ENCODE results near the gene ARHGEF38.

The ARHGEF38 gene

GRCh38 chr4:105591573-105591972 is 39.2 kb downstream of the ARHGEF38 start:
- H4K8ac ChIP-seq (ENCODE audit: low read depth, low read length): no peak overlapping the region
- H2BK120ac ChIP-seq (ENCODE audit: low read depth, low read length): no peak overlapping the region
- no peak overlapping the region for H3K9ac ChIP-seq (ENCODE audit: low read depth, low read length, poor library complexity)
- no peak overlapping the region for H3K14ac ChIP-seq (ENCODE audit: low read length)
- no peak overlapping the region for H3K4me2 ChIP-seq (ENCODE audit: insufficient read depth, low read length, poor library complexity, severe bottlenecking)
- no peaks in the 10 kb centered on the region for H3K4me1 ChIP-seq (ENCODE audit: control insufficient read depth in 2 of 2, insufficient read depth in 1 of 2, low read depth in 1 of 2, low read length in 2 of 2)
- H2BK15ac ChIP-seq (ENCODE audit: low read length): no peak overlapping the region
- H3K36me3 ChIP-seq (replicated peaks in 1 of 2; ENCODE audit: control insufficient read depth in 2 of 2, insufficient read depth in 2 of 2, low read length in 2 of 2): no peaks in the 10 kb centered on the region
- peaks cover 0 to 13% (median 0%) of the 10 kb centered on the region in 3 experiments for H3K27me3 ChIP-seq (ENCODE audit: control insufficient read depth in 3 of 3, insufficient read depth in 3 of 3, low read depth in 1 of 3, low read length in 3 of 3)
- no peak overlapping the region for H2AFZ ChIP-seq (ENCODE audit: low read length)
- H4K91ac ChIP-seq (ENCODE audit: low read depth, low read length, poor library complexity): no peak overlapping the region
- H3K4ac ChIP-seq (ENCODE audit: low read length): no peak overlapping the region
- no peaks in the 10 kb centered on the region for H3K79me1 ChIP-seq (ENCODE audit: low read depth, low read length)
- no CpG with 5 or more reads among the region's 3 CpGs for WGBS, 2 donors (ENCODE audit: extremely low coverage in 2 of 2, insufficient read length in 2 of 2, insufficient replicate concordance in 1 of 2)
- H3K18ac ChIP-seq (ENCODE audit: low read length): no peak overlapping the region
- H2BK5ac ChIP-seq (ENCODE audit: low read length): no peak overlapping the region
- no peak overlapping the region for H2BK12ac ChIP-seq (ENCODE audit: low read length)
- no peak overlapping the region for H3K23ac ChIP-seq (ENCODE audit: low read depth, low read length, poor library complexity)
- DNase-seq (ENCODE audit: low spot score): no peak
- H3K27ac ChIP-seq (replicated peaks; ENCODE audit: low read length): no peak overlapping the region
- no peak overlapping the region for H2AK5ac ChIP-seq (ENCODE audit: low read depth, low read length)
- no peak overlapping the region for H3K4me3 ChIP-seq (ENCODE audit: low read length in 2 of 2)
- no peaks in the 10 kb centered on the region for H3K9me3 ChIP-seq (replicated peaks in 1 of 2; ENCODE audit: control insufficient read depth in 2 of 2, insufficient read depth in 1 of 2, low read depth in 1 of 2, low read length in 2 of 2)

DNA sequence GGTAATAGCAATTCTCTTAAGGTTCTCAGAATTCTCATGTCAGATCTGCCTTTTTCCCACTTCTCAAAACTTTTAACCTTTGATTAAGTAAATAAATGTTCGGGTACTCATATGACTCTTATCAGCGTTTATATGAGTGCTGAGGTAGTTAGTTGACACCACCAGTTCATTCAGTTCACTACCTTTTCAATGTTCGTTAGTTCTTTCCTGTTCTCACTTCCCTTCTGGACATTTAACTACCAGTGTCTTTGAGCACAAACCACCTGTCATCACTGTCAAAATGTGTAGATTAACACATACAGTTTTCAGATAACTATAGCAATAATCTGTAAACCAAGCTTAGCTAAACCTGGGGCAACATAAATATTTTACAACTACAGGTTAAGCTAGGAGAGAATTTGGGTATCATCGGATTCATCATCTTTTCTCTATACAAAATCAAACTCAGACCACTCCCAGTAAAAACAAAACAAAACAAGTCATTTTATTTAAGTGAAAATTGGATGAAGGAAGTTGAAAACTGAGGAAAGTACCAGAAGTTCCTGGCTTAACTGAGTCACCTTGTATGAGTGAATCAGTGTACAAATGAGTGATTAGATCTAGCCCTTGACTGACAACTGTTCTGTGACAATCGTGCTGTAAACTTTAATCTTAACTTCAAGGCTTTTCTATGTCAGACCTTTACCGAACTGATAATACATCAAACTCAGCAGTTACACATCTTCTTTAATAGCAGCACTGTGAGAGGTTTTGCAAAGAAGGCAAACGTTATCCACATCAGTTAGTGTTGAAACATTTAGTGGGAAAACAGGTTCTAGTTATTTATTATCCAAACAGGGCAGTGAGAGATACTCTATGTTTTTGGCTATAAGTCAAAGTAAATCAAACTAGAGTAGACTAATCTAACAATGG is 41.9 kb downstream of the ARHGEF38 start:
- no peak overlapping the region for H4K91ac ChIP-seq (ENCODE audit: low read depth, low read length, poor library complexity)
- no peak overlapping the region for H3K23ac ChIP-seq (ENCODE audit: low read depth, low read length, poor library complexity)
- WGBS, 2 donors (ENCODE audit: extremely low coverage in 2 of 2, insufficient read length in 2 of 2, insufficient replicate concordance in 1 of 2): no CpG with 5 or more reads among the region's 7 CpGs
- H3K27me3 ChIP-seq (ENCODE audit: control insufficient read depth in 3 of 3, insufficient read depth in 3 of 3, low read depth in 1 of 3, low read length in 3 of 3): peaks cover 0 to 23% (median 0%) of the 10 kb centered on the region in 3 experiments
- no peak overlapping the region for H3K4ac ChIP-seq (ENCODE audit: low read length)
- no peak overlapping the region for H2AK5ac ChIP-seq (ENCODE audit: low read depth, low read length)
- no peak overlapping the region for H3K9ac ChIP-seq (ENCODE audit: low read depth, low read length, poor library complexity)
- no peak overlapping the region for H3K27ac ChIP-seq (replicated peaks; ENCODE audit: low read length)
- H2BK120ac ChIP-seq (ENCODE audit: low read depth, low read length): no peak overlapping the region
- no peaks in the 10 kb centered on the region for H3K36me3 ChIP-seq (replicated peaks in 1 of 2; ENCODE audit: control insufficient read depth in 2 of 2, insufficient read depth in 2 of 2, low read length in 2 of 2)
- H3K4me3 ChIP-seq (ENCODE audit: low read length in 2 of 2): no peak overlapping the region
- no peak overlapping the region for H3K18ac ChIP-seq (ENCODE audit: low read length)
- H2BK12ac ChIP-seq (ENCODE audit: low read length): no peak overlapping the region
- H2AFZ ChIP-seq (ENCODE audit: low read length): no peak overlapping the region
- no peaks in the 10 kb centered on the region for H3K9me3 ChIP-seq (replicated peaks in 1 of 2; ENCODE audit: control insufficient read depth in 2 of 2, insufficient read depth in 1 of 2, low read depth in 1 of 2, low read length in 2 of 2)
- H2BK5ac ChIP-seq (ENCODE audit: low read length): no peak overlapping the region
- no peaks in the 10 kb centered on the region for H3K79me1 ChIP-seq (ENCODE audit: low read depth, low read length)
- no peak overlapping the region for H4K8ac ChIP-seq (ENCODE audit: low read depth, low read length)
- no peak overlapping the region for H3K4me2 ChIP-seq (ENCODE audit: insufficient read depth, low read length, poor library complexity, severe bottlenecking)
- no peak overlapping the region for H2BK15ac ChIP-seq (ENCODE audit: low read length)
- H3K14ac ChIP-seq (ENCODE audit: low read length): no peak overlapping the region
- no peaks in the 10 kb centered on the region for H3K4me1 ChIP-seq (ENCODE audit: control insufficient read depth in 2 of 2, insufficient read depth in 1 of 2, low read depth in 1 of 2, low read length in 2 of 2)
- DNase-seq (ENCODE audit: low spot score): no peak

DNA sequence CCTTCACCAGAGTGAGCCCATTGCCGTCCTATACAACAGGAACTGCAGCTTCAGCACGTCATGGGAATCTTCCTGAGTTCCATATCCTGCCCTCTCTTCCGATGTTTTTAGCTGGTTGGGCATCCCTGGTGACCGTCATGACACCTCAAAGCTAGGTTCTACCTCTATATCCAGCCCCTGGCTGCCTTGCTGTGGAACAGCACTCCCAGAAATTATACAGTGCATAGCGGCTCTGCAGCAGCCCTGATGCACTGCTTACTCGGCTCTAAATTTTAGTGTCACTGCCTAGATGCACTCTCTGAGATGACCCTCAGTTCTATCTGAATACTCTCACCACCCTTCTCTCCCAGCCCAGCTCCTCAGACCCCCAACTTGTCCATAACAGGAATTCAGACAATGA is 44.3 kb downstream of the ARHGEF38 start:
- no peaks in the 10 kb centered on the region for H3K79me1 ChIP-seq (ENCODE audit: low read depth, low read length)
- DNase-seq (ENCODE audit: low spot score): no peak
- H2AFZ ChIP-seq (ENCODE audit: low read length): no peak overlapping the region
- H3K4me3 ChIP-seq (ENCODE audit: low read length in 2 of 2): no peak overlapping the region
- no peak overlapping the region for H3K4me2 ChIP-seq (ENCODE audit: insufficient read depth, low read length, poor library complexity, severe bottlenecking)
- no CpG with 5 or more reads among the region's 6 CpGs for WGBS, 2 donors (ENCODE audit: extremely low coverage in 2 of 2, insufficient read length in 2 of 2, insufficient replicate concordance in 1 of 2)
- H3K14ac ChIP-seq (ENCODE audit: low read length): no peak overlapping the region
- H3K27me3 ChIP-seq (ENCODE audit: control insufficient read depth in 3 of 3, insufficient read depth in 3 of 3, low read depth in 1 of 3, low read length in 3 of 3): peaks cover 0 to 37% (median 0%) of the 10 kb centered on the region in 3 experiments
- H3K27ac ChIP-seq (replicated peaks; ENCODE audit: low read length): no peak overlapping the region
- H2BK12ac ChIP-seq (ENCODE audit: low read length): no peak overlapping the region
- H3K18ac ChIP-seq (ENCODE audit: low read length): no peak overlapping the region
- no peaks in the 10 kb centered on the region for H3K9me3 ChIP-seq (replicated peaks in 1 of 2; ENCODE audit: control insufficient read depth in 2 of 2, insufficient read depth in 1 of 2, low read depth in 1 of 2, low read length in 2 of 2)
- H3K36me3 ChIP-seq (replicated peaks in 1 of 2; ENCODE audit: control insufficient read depth in 2 of 2, insufficient read depth in 2 of 2, low read length in 2 of 2): no peaks in the 10 kb centered on the region
- no peak overlapping the region for H2BK15ac ChIP-seq (ENCODE audit: low read length)
- H2AK5ac ChIP-seq (ENCODE audit: low read depth, low read length): no peak overlapping the region
- H3K4me1 ChIP-seq (ENCODE audit: control insufficient read depth in 2 of 2, insufficient read depth in 1 of 2, low read depth in 1 of 2, low read length in 2 of 2): peaks cover 0 to 5% of the 10 kb centered on the region in 2 donors
- no peak overlapping the region for H4K91ac ChIP-seq (ENCODE audit: low read depth, low read length, poor library complexity)
- H3K9ac ChIP-seq (ENCODE audit: low read depth, low read length, poor library complexity): no peak overlapping the region
- no peak overlapping the region for H2BK120ac ChIP-seq (ENCODE audit: low read depth, low read length)
- no peak overlapping the region for H2BK5ac ChIP-seq (ENCODE audit: low read length)
- H3K4ac ChIP-seq (ENCODE audit: low read length): no peak overlapping the region
- H3K23ac ChIP-seq (ENCODE audit: low read depth, low read length, poor library complexity): no peak overlapping the region
- H4K8ac ChIP-seq (ENCODE audit: low read depth, low read length): no peak overlapping the region

DNA sequence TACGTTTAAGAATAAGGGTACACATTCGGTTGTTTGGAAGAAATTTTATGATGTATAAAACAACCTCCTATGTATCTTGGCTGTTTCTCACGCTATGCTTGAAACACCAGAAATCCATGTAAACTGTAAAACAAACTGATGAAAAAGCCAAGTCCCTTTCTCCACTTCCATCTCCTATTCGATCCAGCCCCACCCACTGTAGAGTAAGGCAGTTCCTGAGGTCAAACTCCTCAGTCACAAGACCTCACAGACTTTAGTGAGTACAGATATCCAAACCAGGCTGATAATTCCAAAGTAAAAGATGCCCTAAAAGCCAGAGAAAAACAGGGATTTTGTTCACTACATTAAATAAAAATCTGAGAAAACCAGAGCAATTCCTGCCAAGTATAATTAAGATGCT is 45.6 kb downstream of the ARHGEF38 start:
- no peak overlapping the region for H3K4ac ChIP-seq (ENCODE audit: low read length)

More for the DNA sequence above, 45.6 kb downstream of the ARHGEF38 start:
- H3K14ac ChIP-seq (ENCODE audit: low read length): no peak overlapping the region
- H3K4me2 ChIP-seq (ENCODE audit: insufficient read depth, low read length, poor library complexity, severe bottlenecking): no peak overlapping the region
- H3K79me1 ChIP-seq (ENCODE audit: low read depth, low read length): no peaks in the 10 kb centered on the region
- H3K9me3 ChIP-seq (replicated peaks in 1 of 2; ENCODE audit: control insufficient read depth in 2 of 2, insufficient read depth in 1 of 2, low read depth in 1 of 2, low read length in 2 of 2): no peaks in the 10 kb centered on the region
- H3K9ac ChIP-seq (ENCODE audit: low read depth, low read length, poor library complexity): no peak overlapping the region
- DNase-seq (ENCODE audit: low spot score): no peak
- H2AFZ ChIP-seq (ENCODE audit: low read length): no peak overlapping the region
- no peaks in the 10 kb centered on the region for H3K36me3 ChIP-seq (replicated peaks in 1 of 2; ENCODE audit: control insufficient read depth in 2 of 2, insufficient read depth in 2 of 2, low read length in 2 of 2)
- no peak overlapping the region for H2BK12ac ChIP-seq (ENCODE audit: low read length)
- H3K4me3 ChIP-seq (ENCODE audit: low read length in 2 of 2): no peak overlapping the region
- H3K4me1 ChIP-seq (ENCODE audit: control insufficient read depth in 2 of 2, insufficient read depth in 1 of 2, low read depth in 1 of 2, low read length in 2 of 2): peaks cover 0 to 5% of the 10 kb centered on the region in 2 donors
- no peak overlapping the region for H2BK15ac ChIP-seq (ENCODE audit: low read length)
- no peak overlapping the region for H4K91ac ChIP-seq (ENCODE audit: low read depth, low read length, poor library complexity)
- H2BK5ac ChIP-seq (ENCODE audit: low read length): no peak overlapping the region
- no peak overlapping the region for H2AK5ac ChIP-seq (ENCODE audit: low read depth, low read length)
- WGBS, 2 donors (ENCODE audit: extremely low coverage in 2 of 2, insufficient read length in 2 of 2, insufficient replicate concordance in 1 of 2): no CpG with 5 or more reads among the region's 4 CpGs
- no peak overlapping the region for H2BK120ac ChIP-seq (ENCODE audit: low read depth, low read length)
- H3K18ac ChIP-seq (ENCODE audit: low read length): no peak overlapping the region
- no peak overlapping the region for H4K8ac ChIP-seq (ENCODE audit: low read depth, low read length)
- H3K23ac ChIP-seq (ENCODE audit: low read depth, low read length, poor library complexity): no peak overlapping the region
- peaks cover 0 to 50% (median 0%) of the 10 kb centered on the region in 3 experiments for H3K27me3 ChIP-seq (ENCODE audit: control insufficient read depth in 3 of 3, insufficient read depth in 3 of 3, low read depth in 1 of 3, low read length in 3 of 3)
- H3K27ac ChIP-seq (replicated peaks; ENCODE audit: low read length): no peak overlapping the region
